ENCODE results near the gene USP26. TPM values are rescaled to one million over a fixed set of nuclear protein-coding genes. Genes with fewer than 3 reads are reported as not detected.

The USP26 gene
- not detected in 5 replicates for total RNA-seq (2022; extraction: Qiagen RNA extraction)

GRCh38 chrX:133097031-133097430 is at the start of gene USP26:
TSS of gene USP26 (minus strand) at chrX:133097109. CDS start at chrX:133028220, 68,889 bp downstream.

Other genes starting within 250 kb of the USP26 start
- gene HS6ST2, start 138.5 kb downstream of the USP26 start, total RNA-seq (2022; extraction: Qiagen RNA extraction): 0.07 to 0.19 TPM (median 0.09 TPM) in 5 replicates
- not detected in 5 replicates for gene TFDP3, start 121.2 kb upstream of the USP26 start, total RNA-seq (2022; extraction: Qiagen RNA extraction)